ENCODE measurements around the gene GRAP2. TPM values are rescaled to one million over a fixed set of nuclear protein-coding genes. Genes with fewer than 3 reads are reported as not detected.

The GRAP2 gene
- total and polyA plus RNA-seq, 2 of the 8 experiments (the other 6 are each of a cell fraction or from before 2014, with no cell fraction given), result 0.08 TPM; not detected in 1

DNA sequence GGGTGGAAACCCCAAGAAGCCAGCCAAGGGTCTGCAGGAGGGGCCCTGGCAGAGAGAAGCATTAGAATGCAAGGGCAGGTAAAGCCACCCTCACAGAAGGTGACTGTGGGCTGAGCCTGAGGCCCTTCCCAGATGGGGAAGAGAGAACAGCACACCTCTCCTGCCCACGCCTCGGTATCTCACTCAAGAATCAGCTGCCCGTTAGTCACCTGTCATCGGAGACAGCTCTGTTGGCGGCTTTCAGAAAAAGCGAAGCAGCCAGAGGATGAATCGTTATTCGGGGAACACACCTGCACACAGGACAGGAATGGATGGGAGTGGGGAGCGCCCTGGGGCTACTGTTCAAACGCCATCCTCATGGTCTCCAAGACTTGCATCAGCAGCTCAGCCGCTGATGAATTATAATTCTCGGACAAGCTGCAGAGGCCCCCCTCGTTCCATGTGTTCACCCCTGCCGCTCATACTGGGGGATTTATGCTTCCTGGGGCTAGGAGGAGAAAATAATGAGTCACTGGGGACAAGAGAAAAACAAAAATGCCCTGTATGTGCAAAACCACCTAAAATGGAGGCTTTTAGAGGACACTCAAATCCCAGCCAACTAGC is 37.7 kb downstream of the GRAP2 start:
- Histone ChIP-seq H2AFZ (ENCODE audit: low read length) (no peak overlapping the region), H4K8ac (ENCODE audit: extremely low read depth, insufficient read depth, low read length) (no peak overlapping the region), H3K27me3 (replicated peaks in 1 of 4; ENCODE audit: control insufficient read depth in 3 of 4, extremely low read depth in 1 of 4, insufficient read depth in 3 of 4, low read length in 3 of 4) (no peaks in the 10 kb centered on the region; a peak in 1 of 7 replicates), H3K79me2 (ENCODE audit: control insufficient read depth in 1 of 2, insufficient read depth in 2 of 2, low read length in 2 of 2) (no peaks in the 10 kb centered on the region), H2BK20ac (ENCODE audit: low read length) (0 out of 2 replicates have a peak overlapping the region, but pooled peaks have one; percentile 69), H3K36me3 (ENCODE audit: control insufficient read depth in 2 of 4, insufficient read depth in 4 of 4, low read length in 3 of 4) (no peaks in the 10 kb centered on the region), H4K91ac (replicated peaks; ENCODE audit: insufficient read length, low read length) (no peak overlapping the region), H2BK120ac (replicated peaks; ENCODE audit: low read depth, low read length) (no peak overlapping the region), H3K14ac (ENCODE audit: insufficient read length) (no peak overlapping the region), H3K18ac (ENCODE audit: extremely low read depth, low read length) (no peak overlapping the region), H2BK5ac (ENCODE audit: low read depth, low read length) (no peak overlapping the region), H2BK15ac (ENCODE audit: low read length) (no peak overlapping the region), H3K9me3 (ENCODE audit: insufficient read depth in 2 of 2, low read depth in 1 of 2, low read length in 1 of 2) (no peaks in the 10 kb centered on the region), H3K23ac (ENCODE audit: insufficient read length) (no peak overlapping the region), H3K27ac (ENCODE audit: low read depth, low read length) (no peak overlapping the region), H3K4me2 (ENCODE audit: insufficient read depth in 1 of 2, low read depth in 2 of 2, low read length in 2 of 2) (no peak overlapping the region), H3K4me3 (ENCODE audit: extremely low read depth in 1 of 4, insufficient read depth in 2 of 4, low read depth in 3 of 4, low read length in 4 of 4) (no peak overlapping the region), H4K5ac (ENCODE audit: insufficient read length, low read depth, low read length) (no peak overlapping the region), H3K4ac (replicated peaks; ENCODE audit: insufficient read length, low read depth, low read length) (no peak overlapping the region), H2BK12ac (ENCODE audit: low read depth, low read length) (no peak overlapping the region), H3K56ac (replicated peaks; ENCODE audit: insufficient read length, low read depth, low read length) (no peak overlapping the region), H3K9ac (replicated peaks in 1 of 4; ENCODE audit: extremely low read depth in 1 of 4, low read depth in 3 of 4, low read length in 3 of 4) (no peak overlapping the region), H3K4me1 (replicated peaks in 1 of 4; ENCODE audit: control insufficient read depth in 3 of 4, insufficient read depth in 4 of 4, low read length in 3 of 4) (peaks cover 2 to 19% (median 7%) of the 10 kb centered on the region in 4 experiments; a peak in 6 of 7 replicates), H3K79me1 (ENCODE audit: low read depth, low read length) (no peaks in the 10 kb centered on the region), H2AK5ac (ENCODE audit: low read depth, low read length) (no peak overlapping the region), H3K23me2 (ENCODE audit: low read depth, low read length) (no peaks in the 10 kb centered on the region), H4K20me1 (replicated peaks in 1 of 2; ENCODE audit: control insufficient read depth in 1 of 2, insufficient read depth in 2 of 2, low read length in 2 of 2) (no peaks in the 10 kb centered on the region)
- DNase-seq (ENCODE audit: low read depth in 1 of 2, low spot score in 2 of 2) (no peak), FAIRE-seq (no peak)
- ChIA-PET POLR2A (ENCODE audit: partially characterized antibody) (interaction anchor here (0.6 kb wide), 1 partner anchor 57 kb away, joined by 3 read pairs; no protein-coding TSS in a partner anchor), CTCF (ENCODE audit: partially characterized antibody) (interaction anchor here (0.7 to 2.2 kb wide), 8 partner anchors 8 to 804 kb away, joined by 3 to 6 read pairs (median 4); no protein-coding TSS in a partner anchor)
- WGBS, 2 experiments (ENCODE audit: extremely low coverage in 1 of 2, insufficient coverage in 1 of 2, insufficient read length in 1 of 2, insufficient replicate concordance in 2 of 2, low coverage in 1 of 2, low lambda C conversion rate in 2 of 2, missing lambda C conversion rate in 1 of 2), result 93% methylated on average over 14 of the region's 14 CpGs; no CpG with 5 or more reads in 1 of the 2 experiments
- TF ChIP-seq, protein P1, sequence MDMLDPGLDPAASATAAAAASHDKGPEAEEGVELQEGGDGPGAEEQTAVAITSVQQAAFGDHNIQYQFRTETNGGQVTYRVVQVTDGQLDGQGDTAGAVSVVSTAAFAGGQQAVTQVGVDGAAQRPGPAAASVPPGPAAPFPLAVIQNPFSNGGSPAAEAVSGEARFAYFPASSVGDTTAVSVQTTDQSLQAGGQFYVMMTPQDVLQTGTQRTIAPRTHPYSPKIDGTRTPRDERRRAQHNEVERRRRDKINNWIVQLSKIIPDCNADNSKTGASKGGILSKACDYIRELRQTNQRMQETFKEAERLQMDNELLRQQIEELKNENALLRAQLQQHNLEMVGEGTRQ (IDR thresholded peaks at IDR 0.05; ENCODE audit: low read length), result no peak
- TF ChIP-seq SRF (IDR thresholded peaks at IDR 0.05; ENCODE audit: low read depth, low read length) (no peak), RFX5 (IDR thresholded peaks at IDR 0.05; ENCODE audit: borderline replicate concordance, low read depth, low read length) (no peak), TEAD4 (IDR thresholded peaks at IDR 0.05; ENCODE audit: low read depth, low read length) (no peak), CTBP2 (IDR thresholded peaks at IDR 0.05; ENCODE audit: borderline replicate concordance, insufficient read depth, insufficient read length, low read length) (no peak), TAF7 (optimal IDR thresholded peaks at IDR 0.05; ENCODE audit: borderline replicate concordance, low read depth, low read length) (no peak), SP2 (IDR thresholded peaks at IDR 0.05; ENCODE audit: low read length) (no peak), SAP30 (IDR thresholded peaks at IDR 0.05; ENCODE audit: insufficient read depth, insufficient replicate concordance, low read length) (no peak), SIRT6 (IDR thresholded peaks at IDR 0.05; ENCODE audit: low read length) (no peak), RNF2 (IDR thresholded peaks at IDR 0.05; ENCODE audit: borderline replicate concordance, low read depth, low read length, missing control alignments, poor library complexity, severe bottlenecking) (no peak)
- TF ChIP-seq, protein P2, sequence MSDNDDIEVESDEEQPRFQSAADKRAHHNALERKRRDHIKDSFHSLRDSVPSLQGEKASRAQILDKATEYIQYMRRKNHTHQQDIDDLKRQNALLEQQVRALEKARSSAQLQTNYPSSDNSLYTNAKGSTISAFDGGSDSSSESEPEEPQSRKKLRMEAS (IDR thresholded peaks at IDR 0.05), result no peak

All from H1 (cell line).